ENCODE results near the gene CARD14. TPM values are rescaled to one million over a fixed set of nuclear protein-coding genes. Genes with fewer than 3 reads are reported as not detected.

Gene CARD14
- total RNA-seq, 1 donor from 2014 or later: 1.6 TPM

- no peak for FAIRE-seq
- Histone ChIP-seq H3K36me3 (ENCODE audit: control insufficient read depth, insufficient read depth, low read length) (no peaks in the 10 kb centered on the region), H3K27me3 (ENCODE audit: control insufficient read depth, insufficient read depth, low read length) (no peaks in the 10 kb centered on the region), H3K4me3 (ENCODE audit: low read depth, low read length) (no peak overlapping the region)
- no peak for TF ChIP-seq CTCF (IDR thresholded peaks at IDR 0.05; ENCODE audit: insufficient read depth, low read length, severe bottlenecking)
- DNase-seq (ENCODE audit: low read depth): no peak
Observed at GRCh38 chr17:80164185-80164584, 5.6 kb upstream of the CARD14 start.

GRCh38 chr17:80166446-80166845 is 3.4 kb upstream of the CARD14 start:
- H3K27me3 ChIP-seq (ENCODE audit: control insufficient read depth, insufficient read depth, low read length): no peaks in the 10 kb centered on the region
- FAIRE-seq (no peak), DNase-seq (ENCODE audit: low read depth) (no peak)
- TF ChIP-seq CTCF (IDR thresholded peaks at IDR 0.05; ENCODE audit: insufficient read depth, low read length, severe bottlenecking): no peak
- no peak overlapping the region for H3K4me3 ChIP-seq (ENCODE audit: low read depth, low read length)
- H3K36me3 ChIP-seq (ENCODE audit: control insufficient read depth, insufficient read depth, low read length): no peaks in the 10 kb centered on the region

- no peak for TF ChIP-seq CTCF (IDR thresholded peaks at IDR 0.05; ENCODE audit: insufficient read depth, low read length, severe bottlenecking)
- Histone ChIP-seq H3K4me3 (ENCODE audit: low read depth, low read length) (no peak overlapping the region), H3K27me3 (ENCODE audit: control insufficient read depth, insufficient read depth, low read length) (no peaks in the 10 kb centered on the region), H3K36me3 (ENCODE audit: control insufficient read depth, insufficient read depth, low read length) (no peaks in the 10 kb centered on the region)
- FAIRE-seq: no peak
- no peak for DNase-seq (ENCODE audit: low read depth)
Observed at GRCh38 chr17:80168371-80168770, 1.5 kb upstream of the CARD14 start.

GRCh38 chr17:80169107-80169506 is 723 bp upstream of the CARD14 start:
- DNase-seq (ENCODE audit: low read depth) (no peak), FAIRE-seq (no peak)
- no peak overlapping the region for H3K4me3 ChIP-seq (ENCODE audit: low read depth, low read length)
- H3K36me3 ChIP-seq (ENCODE audit: control insufficient read depth, insufficient read depth, low read length): no peaks in the 10 kb centered on the region
- no peaks in the 10 kb centered on the region for H3K27me3 ChIP-seq (ENCODE audit: control insufficient read depth, insufficient read depth, low read length)
- no peak for TF ChIP-seq CTCF (IDR thresholded peaks at IDR 0.05; ENCODE audit: insufficient read depth, low read length, severe bottlenecking)

GRCh38 chr17:80171681-80172080 is 1.9 kb downstream of the CARD14 start:
- Histone ChIP-seq H3K27me3 (ENCODE audit: control insufficient read depth, insufficient read depth, low read length) (no peaks in the 10 kb centered on the region), H3K4me3 (ENCODE audit: low read depth, low read length) (no peak overlapping the region), H3K36me3 (ENCODE audit: control insufficient read depth, insufficient read depth, low read length) (no peaks in the 10 kb centered on the region)
- DNase-seq (ENCODE audit: low read depth) (no peak), FAIRE-seq (no peak)
- TF ChIP-seq CTCF (IDR thresholded peaks at IDR 0.05; ENCODE audit: insufficient read depth, low read length, severe bottlenecking): no peak

GRCh38 chr17:80173126-80173525 is 3.3 kb downstream of the CARD14 start:
- FAIRE-seq (no peak), DNase-seq (ENCODE audit: low read depth) (no peak)
- Histone ChIP-seq H3K27me3 (ENCODE audit: control insufficient read depth, insufficient read depth, low read length) (no peaks in the 10 kb centered on the region), H3K36me3 (ENCODE audit: control insufficient read depth, insufficient read depth, low read length) (no peaks in the 10 kb centered on the region), H3K4me3 (ENCODE audit: low read depth, low read length) (no peak overlapping the region)
- TF ChIP-seq CTCF (IDR thresholded peaks at IDR 0.05; ENCODE audit: insufficient read depth, low read length, severe bottlenecking): no peak

Data from bronchial epithelial cell (primary cell).